Measurements from ENCODE around the gene MYO1F. TPM values are rescaled to one million over a fixed set of nuclear protein-coding genes. Genes with fewer than 3 reads are reported as not detected.

Gene MYO1F
- total RNA-seq, 2 experiments from 2014 or later, result 21.0 to 21.4 TPM

- ChIA-PET CTCF (interaction anchor here (0.9 kb wide), 1 partner anchor 102 kb away, joined by 3 read pairs; no protein-coding TSS in a partner anchor), POLR2A (no interaction called here)
- Mint-ChIP-seq H3K4me1 (ENCODE audit: low read depth) (peaks cover 69% of the 10 kb centered on the region), H3K4me3 (no peak overlapping the region), H3K27ac (no peak overlapping the region), H3K27me3 (no peaks in the 10 kb centered on the region), H3K9me3 (no peaks in the 10 kb centered on the region), H3K36me3 (ENCODE audit: low read depth) (peaks cover 67% of the 10 kb centered on the region)
- no peak for DNase-seq
- no peak for TF ChIP-seq CTCF (IDR thresholded peaks at IDR 0.05)
- ATAC-seq, result no peak
- intact Hi-C loops (cut with micrococcal nuclease), result no loop called here
Measured at GRCh38 chr19:8476524-8476923, 100.7 kb downstream of the MYO1F start.

GRCh38 chr19:8475005-8475404, 102.2 kb downstream of the MYO1F start:
- Mint-ChIP-seq H3K27me3 (no peaks in the 10 kb centered on the region), H3K9me3 (no peaks in the 10 kb centered on the region), H3K27ac (peak overlapping the region; percentile 63), H3K36me3 (ENCODE audit: low read depth) (peaks cover 67% of the 10 kb centered on the region), H3K4me3 (no peak overlapping the region), H3K4me1 (ENCODE audit: low read depth) (peaks cover 56% of the 10 kb centered on the region)
- DNase-seq (no peak), ATAC-seq (no peak)
- ChIA-PET POLR2A (no interaction called here), CTCF (no interaction called here)
- TF ChIP-seq CTCF (IDR thresholded peaks at IDR 0.05), result no peak
- intact Hi-C loops (cut with micrococcal nuclease), result no loop called here

GRCh38 chr19:8473648-8474476, 103.4 kb downstream of the MYO1F start:
- Mint-ChIP-seq H3K36me3 (ENCODE audit: low read depth) (peaks cover 76% of the 10 kb centered on the region), H3K4me1 (ENCODE audit: low read depth) (peaks cover 53% of the 10 kb centered on the region), H3K4me3 (no peak overlapping the region), H3K27ac (peak overlapping the region; percentile 46), H3K9me3 (no peaks in the 10 kb centered on the region), H3K27me3 (no peaks in the 10 kb centered on the region)
- ATAC-seq (no peak), DNase-seq (no peak)
- TF ChIP-seq CTCF (IDR thresholded peaks at IDR 0.05), result no peak
- ChIA-PET CTCF (interaction anchor here (1.4 to 1.6 kb wide), 2 partner anchors 18 to 120 kb away, joined by 3 read pairs; no protein-coding TSS in a partner anchor), POLR2A (interaction anchor here (0.8 to 1.4 kb wide), 3 partner anchors 9 to 12 kb away, joined by 3 to 5 read pairs (median 3); no protein-coding TSS in a partner anchor)
- intact Hi-C loops (cut with micrococcal nuclease), result no loop called here

Other genes with a start within 250 kb of the MYO1F start
- gene KANK3, start 234.2 kb downstream of the MYO1F start, total RNA-seq, result 1 to 10 TPM; 3.6 TPM
- gene ANGPTL4, start 213.3 kb downstream of the MYO1F start, total RNA-seq, result 10 to 100 TPM; 26.8 to 27.8 TPM
- gene RAB11B, start 187.1 kb downstream of the MYO1F start, total RNA-seq, result 10 to 100 TPM; 74.3 to 77.4 TPM
- gene MARCHF2, start 164.1 kb downstream of the MYO1F start, total RNA-seq, result 1 to 10 TPM; 8.0 to 8.6 TPM
- 100 to 1,000 TPM; 242 to 254 TPM for gene HNRNPM, start 132.5 kb downstream of the MYO1F start, total RNA-seq
- 1 to 10 TPM in 1 of 2 experiments, under 1 TPM in 1; 0.74 to 1.1 TPM for gene PRAM1, start 74.8 kb downstream of the MYO1F start, total RNA-seq
- gene ZNF414, start 63.3 kb downstream of the MYO1F start, total RNA-seq, result 10 to 100 TPM; 21.6 to 24.0 TPM
- gene ADAMTS10, start 33.3 kb upstream of the MYO1F start, total RNA-seq, result 1 to 10 TPM; 3.7 to 4.0 TPM
- not detected for gene NFILZ, start 53.2 kb upstream of the MYO1F start, total RNA-seq
- not detected for gene ACTL9, start 121.4 kb upstream of the MYO1F start, total RNA-seq
- gene OR2Z1, start 144.2 kb upstream of the MYO1F start, total RNA-seq, result not detected

All from activated CD8-positive, alpha-beta T cell treated with anti-CD3 and anti-CD28 coated beads for 36 hours (primary cell).